Fibroblast of skin of back (primary cell): ENCODE data around the gene MLF1. TPM values are rescaled to one million over a fixed set of nuclear protein-coding genes. Genes with fewer than 3 reads are reported as not detected.
"Not testable (repeated sequence)": the region's sequence is repeated elsewhere in the genome, so short reads cannot be mapped to it uniquely, and the experiment has no call there.

Source experiments
- DNase-seq: peaks from one replicate; pipeline ENCODE4 v3.0.0-alpha.2; 2013
- polyA plus RNA-seq, 2 experiments: library from polyadenylated mRNA; unstranded; fragments of 120-200 nt; gene quantifications; one replicate each; pipeline ENCODE4 v1.2.1, GENCODE V29; 2013; ENCODE audit not compliant: insufficient read length in 2 of 2

Gene MLF1
- polyA plus RNA-seq (2013, experiment 1 of 2; ENCODE audit: insufficient read length): 17.5 TPM
- polyA plus RNA-seq (2013, experiment 2 of 2; ENCODE audit: insufficient read length): 18.6 TPM

- DNase-seq: peak; percentile 96
Measured at GRCh38 chr3:158570999-158571702, at the start of gene MLF1. Gene MLF1 (plus strand): TSS chr3:158571194. CDS start chr3:158571301, 107 bp downstream.

- DNase-seq: peak; percentile 22
Measured at GRCh38 chr3:158522221-158523136, 48.5 kb upstream of the MLF1 start.

- no peak for DNase-seq
Measured at GRCh38 chr3:158528076-158528674, 42.8 kb upstream of the MLF1 start.

GRCh38 chr3:158531334-158531733, 39.7 kb upstream of the MLF1 start:
- DNase-seq: no peak

GRCh38 chr3:158532099-158532734, 38.8 kb upstream of the MLF1 start:
- DNase-seq: peak; percentile 53

GRCh38 chr3:158535918-158536317, 35.1 kb upstream of the MLF1 start:
- no peak for DNase-seq

- DNase-seq: peak; percentile 46
Measured at GRCh38 chr3:158539414-158540014, 31.5 kb upstream of the MLF1 start.

GRCh38 chr3:158540066-158540465, 30.9 kb upstream of the MLF1 start:
- DNase-seq: no peak

- no peak for DNase-seq
Measured at GRCh38 chr3:158548691-158549090, 22.3 kb upstream of the MLF1 start.

GRCh38 chr3:158549938-158550337, 21.1 kb upstream of the MLF1 start:
- DNase-seq: not testable (repeated sequence)

- no peak for DNase-seq
Measured at GRCh38 chr3:158552124-158552523, 18.9 kb upstream of the MLF1 start.

GRCh38 chr3:158559504-158559903, 11.5 kb upstream of the MLF1 start:
- no peak for DNase-seq

- no peak for DNase-seq
Measured at GRCh38 chr3:158560979-158561378, 10.0 kb upstream of the MLF1 start.

GRCh38 chr3:158562674-158563073, 8.3 kb upstream of the MLF1 start:
- DNase-seq: no peak

- DNase-seq: no peak
Measured at GRCh38 chr3:158563076-158563475, 7.9 kb upstream of the MLF1 start.

- no peak for DNase-seq
Measured at GRCh38 chr3:158565076-158565475, 5.9 kb upstream of the MLF1 start.

- peak; percentile 14 for DNase-seq
Measured at GRCh38 chr3:158568784-158569183, 2.2 kb upstream of the MLF1 start.

- no peak for DNase-seq
Measured at GRCh38 chr3:158569794-158570193, 1.2 kb upstream of the MLF1 start.

GRCh38 chr3:158571969-158572765, 1.2 kb downstream of the MLF1 start:
- no peak for DNase-seq

GRCh38 chr3:158572766-158573060, 1.7 kb downstream of the MLF1 start:
- DNase-seq: no peak

- no peak for DNase-seq
Measured at GRCh38 chr3:158573714-158574113, 2.7 kb downstream of the MLF1 start.

GRCh38 chr3:158574646-158575045, 3.7 kb downstream of the MLF1 start:
- DNase-seq: no peak
